Upper lobe of left lung (tissue), 4 donors: ENCODE data around the gene COL4A5.

Experiments used
- POLR2AphosphoS5 ChIP-seq, 2 donors: sonication (generic); formaldehyde crosslinking; IDR thresholded peaks; one replicate each; pipeline ENCODE4 v1.5.1; 2017; ENCODE audit warnings: antibody characterized with exemption in 2 of 2
- TF ChIP-seq, protein P1 (sequence below), 6 experiments: fragments of 450-650 bp in 4 of 6; fragments of 200-600 bp in 2 of 6; sonication (generic) in 2 of 6; IDR thresholded peaks; one replicate each; pipeline ENCODE4 v1.5.1; 2016 to 2019; ENCODE audit warnings: antibody characterized with exemption in 6 of 6

DNA sequence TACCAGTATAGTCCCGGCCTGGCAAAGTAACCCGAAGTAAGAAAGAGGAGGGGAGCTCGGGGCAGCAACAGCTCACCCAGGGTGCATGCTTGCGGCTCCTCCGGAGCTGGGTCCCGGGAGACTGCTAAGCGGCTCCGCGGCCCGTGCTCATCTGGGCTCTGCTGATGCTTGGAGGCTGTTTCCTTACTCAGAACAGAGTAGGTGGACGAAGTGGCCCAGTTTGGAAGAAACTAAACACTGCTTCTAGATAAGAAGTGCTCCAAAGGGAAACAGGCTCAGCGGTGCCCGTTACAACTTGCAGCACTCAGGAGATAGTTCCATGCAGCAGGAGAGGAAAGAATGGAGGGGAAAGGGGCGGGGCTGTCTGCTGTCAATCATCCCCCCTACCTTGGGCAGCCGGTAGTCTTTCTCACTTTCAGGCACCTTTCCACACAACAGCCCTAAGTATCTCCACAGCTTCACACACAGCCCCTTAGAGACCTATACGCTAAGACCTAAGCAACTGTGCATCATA, 1.5 kb upstream of the COL4A5 start, which contains the start of gene COL4A6:
- TF ChIP-seq, protein P1, sequence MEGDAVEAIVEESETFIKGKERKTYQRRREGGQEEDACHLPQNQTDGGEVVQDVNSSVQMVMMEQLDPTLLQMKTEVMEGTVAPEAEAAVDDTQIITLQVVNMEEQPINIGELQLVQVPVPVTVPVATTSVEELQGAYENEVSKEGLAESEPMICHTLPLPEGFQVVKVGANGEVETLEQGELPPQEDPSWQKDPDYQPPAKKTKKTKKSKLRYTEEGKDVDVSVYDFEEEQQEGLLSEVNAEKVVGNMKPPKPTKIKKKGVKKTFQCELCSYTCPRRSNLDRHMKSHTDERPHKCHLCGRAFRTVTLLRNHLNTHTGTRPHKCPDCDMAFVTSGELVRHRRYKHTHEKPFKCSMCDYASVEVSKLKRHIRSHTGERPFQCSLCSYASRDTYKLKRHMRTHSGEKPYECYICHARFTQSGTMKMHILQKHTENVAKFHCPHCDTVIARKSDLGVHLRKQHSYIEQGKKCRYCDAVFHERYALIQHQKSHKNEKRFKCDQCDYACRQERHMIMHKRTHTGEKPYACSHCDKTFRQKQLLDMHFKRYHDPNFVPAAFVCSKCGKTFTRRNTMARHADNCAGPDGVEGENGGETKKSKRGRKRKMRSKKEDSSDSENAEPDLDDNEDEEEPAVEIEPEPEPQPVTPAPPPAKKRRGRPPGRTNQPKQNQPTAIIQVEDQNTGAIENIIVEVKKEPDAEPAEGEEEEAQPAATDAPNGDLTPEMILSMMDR (IDR thresholded peaks at IDR 0.05), result no peak
- TF ChIP-seq POLR2AphosphoS5 (IDR thresholded peaks at IDR 0.05), result no peak
